MM.1S (cell line): ENCODE measurements around the gene EXD2.

Source experiments
- DNase-seq: peaks from one replicate; pipeline ENCODE4 v3.0.0-alpha.2; 2015
- H2AFZ ChIP-seq: fragments of 300-600 bp; sonication (generic); 2 replicates; pipeline ENCODE4 v1.6.0; 2016; ENCODE audit warnings: antibody characterized with exemption, low read length
- H3F3A ChIP-seq: fragments of 300-600 bp; sonication (generic); 2 replicates; pipeline ENCODE4 v1.6.1; 2016; ENCODE audit warnings: mild to moderate bottlenecking, antibody characterized with exemption, low read length, moderate library complexity, mixed read lengths; ENCODE audit not compliant: insufficient read depth
- H3K27ac ChIP-seq: fragments of 300-600 bp; sonication (generic); 2 replicates; pipeline ENCODE4 v1.5.1; 2016; ENCODE audit warnings: mild to moderate bottlenecking, low read length
- H3K27me3 ChIP-seq: fragments of 300-600 bp; sonication (generic); replicated peaks from 2 replicates; pipeline ENCODE4 v1.6.0; 2016; ENCODE audit warnings: low read length; ENCODE audit not compliant: insufficient read depth
- H3K36me3 ChIP-seq: fragments of 300-600 bp; sonication (generic); replicated peaks from 2 replicates; pipeline ENCODE4 v1.6.1; 2016; ENCODE audit warnings: mild to moderate bottlenecking, low read length, mixed read lengths; ENCODE audit not compliant: insufficient read depth
- H3K4me1 ChIP-seq: fragments of 300-600 bp; sonication (generic); 2 replicates; pipeline ENCODE4 v1.6.1; 2016; ENCODE audit warnings: low read length, mixed read lengths
- H3K4me2 ChIP-seq: fragments of 300-600 bp; sonication (generic); 2 replicates; pipeline ENCODE4 v1.6.0; 2016; ENCODE audit warnings: low read depth, low read length
- H3K4me3 ChIP-seq: fragments of 300-600 bp; sonication (generic); 2 replicates; pipeline ENCODE4 v1.5.1; 2016; ENCODE audit warnings: low read length, mixed read lengths
- H3K79me2 ChIP-seq: fragments of 300-600 bp; sonication (generic); 2 replicates; pipeline ENCODE4 v1.6.1; 2016; ENCODE audit warnings: mixed run types, low read length, mixed read lengths
- H3K9ac ChIP-seq: fragments of 300-600 bp; sonication (generic); 2 replicates; pipeline ENCODE4 v1.6.1; 2016; ENCODE audit warnings: low read length, mixed read lengths
- H3K9me2 ChIP-seq: fragments of 300-600 bp; sonication (generic); replicated peaks from 2 replicates; pipeline ENCODE4 v1.6.1; 2016; ENCODE audit warnings: mild to moderate bottlenecking, low read length, mixed read lengths; ENCODE audit not compliant: insufficient read depth
- H3K9me3 ChIP-seq: fragments of 300-600 bp; sonication (generic); replicated peaks from 2 replicates; pipeline ENCODE4 v1.6.1; 2016; ENCODE audit warnings: mild to moderate bottlenecking, low read length, mixed read lengths; ENCODE audit not compliant: insufficient read depth
- H4K20me1 ChIP-seq: fragments of 300-600 bp; sonication (generic); 2 replicates; pipeline ENCODE4 v1.6.1; 2016; ENCODE audit warnings: mild to moderate bottlenecking, low read length, moderate library complexity, mixed read lengths; ENCODE audit not compliant: insufficient read depth
- EZH2 ChIP-seq: fragments of 300-600 bp; sonication (generic); optimal IDR thresholded peaks from 2 replicates; pipeline ENCODE3; 2017; ENCODE audit warnings: low read depth, mild to moderate bottlenecking, antibody characterized with exemption, low read length, mixed read lengths
- EZH2phosphoT487 ChIP-seq: fragments of 300-600 bp; sonication (generic); IDR thresholded peaks from 2 replicates; pipeline ENCODE4 v1.6.1; 2018; ENCODE audit warnings: antibody characterized with exemption, low read length
- TF ChIP-seq, protein P1 (sequence below): fragments of 300-600 bp; sonication (generic); IDR thresholded peaks from 2 replicates; pipeline ENCODE4 v1.5.1; 2016; ENCODE audit warnings: antibody characterized with exemption, low read length, mixed read lengths

Gene EXD2

DNA sequence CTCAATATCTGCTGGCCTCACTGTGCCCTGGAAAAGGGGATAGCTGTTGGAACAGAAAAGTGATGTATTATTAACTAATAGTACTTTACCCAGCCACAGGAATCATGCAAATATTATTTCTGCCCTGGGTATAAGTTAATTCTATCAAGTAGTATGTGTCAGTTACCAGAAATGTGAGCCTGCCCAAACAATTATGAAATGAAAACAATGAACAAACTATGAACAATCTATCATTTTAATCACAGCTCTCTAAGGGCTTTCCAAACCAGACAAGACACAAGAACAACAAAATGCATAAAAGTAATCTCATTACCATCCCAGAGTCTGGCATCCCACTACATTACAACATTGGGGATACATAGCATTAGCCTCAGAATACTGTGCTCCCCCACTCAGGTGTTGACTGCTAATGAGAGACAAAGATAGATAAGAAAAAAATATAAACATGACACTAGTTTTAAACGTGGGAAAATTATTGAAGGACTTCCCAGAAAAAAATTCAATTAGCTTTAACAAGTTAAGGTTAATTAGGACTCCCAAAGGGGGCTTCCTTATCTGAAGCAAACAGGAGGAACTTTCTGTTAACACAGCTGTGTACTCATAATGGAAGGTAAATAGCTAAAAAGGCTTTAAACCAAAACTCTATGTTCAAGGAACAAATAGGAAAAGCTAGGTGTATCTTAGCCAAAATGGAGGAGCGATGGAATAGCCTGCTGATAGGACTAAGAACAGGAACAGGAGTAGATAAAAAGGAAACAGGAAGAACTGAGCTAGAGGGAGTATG, 41.6 kb upstream of the EXD2 start:
- Histone ChIP-seq H2AFZ (no peak overlapping the region), H3F3A (no peaks in the 10 kb centered on the region), H3K4me2 (no peak overlapping the region), H3K4me3 (no peak overlapping the region), H3K9ac (no peak overlapping the region), H3K9me3 (no peaks in the 10 kb centered on the region), H3K4me1 (no peaks in the 10 kb centered on the region), H3K27ac (no peak overlapping the region), H3K27me3 (no peaks in the 10 kb centered on the region), H3K9me2 (no peaks in the 10 kb centered on the region), H3K36me3 (no peaks in the 10 kb centered on the region), H3K79me2 (peaks cover 70% of the 10 kb centered on the region), H4K20me1 (no peaks in the 10 kb centered on the region)
- TF ChIP-seq EZH2: no peak
- TF ChIP-seq, protein P1, sequence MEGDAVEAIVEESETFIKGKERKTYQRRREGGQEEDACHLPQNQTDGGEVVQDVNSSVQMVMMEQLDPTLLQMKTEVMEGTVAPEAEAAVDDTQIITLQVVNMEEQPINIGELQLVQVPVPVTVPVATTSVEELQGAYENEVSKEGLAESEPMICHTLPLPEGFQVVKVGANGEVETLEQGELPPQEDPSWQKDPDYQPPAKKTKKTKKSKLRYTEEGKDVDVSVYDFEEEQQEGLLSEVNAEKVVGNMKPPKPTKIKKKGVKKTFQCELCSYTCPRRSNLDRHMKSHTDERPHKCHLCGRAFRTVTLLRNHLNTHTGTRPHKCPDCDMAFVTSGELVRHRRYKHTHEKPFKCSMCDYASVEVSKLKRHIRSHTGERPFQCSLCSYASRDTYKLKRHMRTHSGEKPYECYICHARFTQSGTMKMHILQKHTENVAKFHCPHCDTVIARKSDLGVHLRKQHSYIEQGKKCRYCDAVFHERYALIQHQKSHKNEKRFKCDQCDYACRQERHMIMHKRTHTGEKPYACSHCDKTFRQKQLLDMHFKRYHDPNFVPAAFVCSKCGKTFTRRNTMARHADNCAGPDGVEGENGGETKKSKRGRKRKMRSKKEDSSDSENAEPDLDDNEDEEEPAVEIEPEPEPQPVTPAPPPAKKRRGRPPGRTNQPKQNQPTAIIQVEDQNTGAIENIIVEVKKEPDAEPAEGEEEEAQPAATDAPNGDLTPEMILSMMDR: no peak
- no peak for TF ChIP-seq EZH2phosphoT487
- no peak for DNase-seq

DNA sequence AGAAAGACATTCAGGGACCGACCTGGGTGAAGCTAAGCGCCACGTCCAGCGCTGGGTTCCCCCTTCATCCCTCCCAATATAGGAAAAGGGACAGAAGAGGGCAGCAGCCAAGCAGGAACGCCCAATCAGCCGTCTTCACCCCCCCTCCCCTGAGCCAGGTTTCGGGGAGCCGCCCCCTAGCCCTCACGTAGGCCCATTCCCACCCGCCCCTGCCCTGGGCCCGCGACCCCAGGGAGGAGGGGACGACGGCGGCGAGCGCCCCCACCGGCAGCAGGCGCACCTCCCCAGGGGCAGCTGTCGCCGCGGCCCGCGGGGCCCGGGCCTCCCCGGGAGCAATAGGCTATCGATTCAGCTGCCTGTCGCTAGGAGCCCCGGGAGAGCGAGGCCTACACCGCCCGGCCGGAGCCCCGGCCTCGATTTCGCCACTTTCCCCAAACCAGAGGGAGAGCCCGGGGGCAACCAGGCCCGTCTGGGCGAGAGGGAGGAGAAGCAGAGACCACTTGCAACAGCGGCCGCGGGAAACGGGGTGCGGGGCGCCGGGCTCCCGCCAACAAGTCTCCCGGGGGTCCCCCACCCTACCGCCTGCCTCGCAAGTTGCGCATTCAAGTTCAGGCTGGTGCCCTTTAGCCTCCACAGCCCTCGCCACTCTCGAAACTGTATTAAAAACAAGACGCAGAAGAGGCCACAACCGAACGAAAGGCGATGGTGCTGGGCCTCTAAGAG, 39.7 kb upstream of the EXD2 start:
- peak; percentile 52 for DNase-seq

DNA sequence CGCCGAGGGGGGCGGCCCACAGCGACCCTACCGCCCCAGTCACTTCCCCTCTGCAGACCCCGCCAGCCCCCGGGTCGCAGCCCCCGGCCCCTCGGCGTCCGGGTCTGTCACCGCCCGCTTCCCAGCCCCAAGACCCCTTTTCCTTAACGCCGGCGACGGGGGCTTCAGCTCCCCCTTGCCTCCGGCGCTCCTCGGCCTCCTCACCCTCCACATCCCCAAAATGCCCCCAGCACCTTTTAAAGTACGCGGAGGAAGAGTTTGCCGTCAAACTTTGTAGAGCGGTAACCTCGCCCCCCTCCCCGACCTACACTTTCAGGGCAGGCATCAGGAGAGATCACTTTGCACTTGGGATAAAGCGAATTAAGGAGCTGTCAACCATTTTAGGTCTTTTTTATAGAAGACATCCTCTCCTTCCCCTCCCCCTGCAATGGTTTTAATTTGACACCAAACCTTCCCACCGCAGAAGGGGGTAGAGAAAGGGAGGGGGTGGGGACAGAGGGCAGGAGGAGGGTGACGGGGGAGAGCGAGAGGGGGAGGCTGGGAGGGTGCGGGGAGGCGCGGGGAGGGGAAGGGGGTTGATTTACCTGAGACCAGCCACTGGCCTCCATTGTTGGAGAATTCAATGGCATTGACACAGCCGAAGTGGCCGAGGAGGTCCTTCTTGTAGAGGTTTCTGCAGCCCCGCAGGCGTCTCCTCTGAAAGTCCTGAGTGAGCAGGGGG, 39.0 kb upstream of the EXD2 start:
- H3K27me3 ChIP-seq: no peaks in the 10 kb centered on the region
- peaks cover 48% of the 10 kb centered on the region for H3K79me2 ChIP-seq
- no peaks in the 10 kb centered on the region for H3K9me2 ChIP-seq
- peak overlapping the region; percentile 75 for H2AFZ ChIP-seq
- peak overlapping the region; percentile 47; the same call in 1 of the 2 replicates for H3K27ac ChIP-seq
- no peaks in the 10 kb centered on the region for H3F3A ChIP-seq
- peak overlapping the region; percentile 74 for H3K4me3 ChIP-seq
- peak overlapping the region; percentile 29; the same call in 1 of the 2 replicates for H3K4me2 ChIP-seq
- H3K4me1 ChIP-seq: no peaks in the 10 kb centered on the region
- DNase-seq: peak; percentile 28
- peak overlapping the region; percentile 76 for H3K9ac ChIP-seq
- no peaks in the 10 kb centered on the region for H3K36me3 ChIP-seq
- H3K9me3 ChIP-seq: no peaks in the 10 kb centered on the region
- H4K20me1 ChIP-seq: no peaks in the 10 kb centered on the region
- TF ChIP-seq EZH2phosphoT487 (no peak), EZH2 (no peak)
- TF ChIP-seq, protein P1: no peak

More for the DNA sequence above, 39.7 kb upstream of the EXD2 start:
- Histone ChIP-seq H2AFZ (peak overlapping the region; percentile 75), H3F3A (no peaks in the 10 kb centered on the region), H3K4me2 (peak overlapping the region; percentile 45), H4K20me1 (no peaks in the 10 kb centered on the region), H3K9ac (peak overlapping the region; percentile 76), H3K27ac (peak overlapping the region; percentile 47; the same call in 1 of the 2 replicates), H3K36me3 (no peaks in the 10 kb centered on the region), H3K4me3 (peak overlapping the region; percentile 74), H3K9me2 (no peaks in the 10 kb centered on the region), H3K9me3 (no peaks in the 10 kb centered on the region), H3K79me2 (peaks cover 55% of the 10 kb centered on the region), H3K27me3 (no peaks in the 10 kb centered on the region), H3K4me1 (no peaks in the 10 kb centered on the region)
- TF ChIP-seq EZH2phosphoT487: no peak
- no peak for TF ChIP-seq EZH2
- TF ChIP-seq, protein P1: peak; percentile 29
